GM12878 (cell line): Measurements from ENCODE around the gene LRRC3C. TPM values are rescaled to one million over a fixed set of nuclear protein-coding genes. Genes with fewer than 3 reads are reported as not detected.

Experiments used
- ATAC-seq: fragments of 200-7000 bp; cut with Tn5 transposase; 3 replicates; pipeline ENCODE4 v1.9.1; 2020; ENCODE audit warnings: mild to moderate bottlenecking, moderate library complexity
- BruUV-seq: library from RNA; stranded (reverse); fragments of 400-500 nt; replicated peaks from 2 replicates; lab custom pipeline; 2021; lab: Mats Ljungman, UMichigan
- CTCF ChIA-PET: fragments of 300-600 bp; sonication (Branson Sonifier 250); formaldehyde crosslinking; extraction: SDS; loops from one replicate; lab custom pipeline; 2021; ENCODE audit warnings: inconsistent platforms; lab: Yijun Ruan, JAX
- POLR2A ChIA-PET: fragments of 350-600 bp; formaldehyde crosslinking; extraction: SDS; loops from one replicate; lab custom pipeline; 2021; ENCODE audit warnings: inconsistent platforms; lab: Charles Lee
- RAD21 ChIA-PET: fragments of 300-600 bp; sonication (Branson Sonifier 250); formaldehyde crosslinking; loops from one replicate; lab custom pipeline; 2023; ENCODE audit warnings: antibody characterized with exemption; ENCODE audit not compliant: unreplicated experiment; lab: Charles Lee
- SMC1A ChIA-PET: fragments of 300-600 bp; sonication (Branson Sonifier 250); formaldehyde crosslinking; loops from one replicate; lab custom pipeline; 2023; ENCODE audit not compliant: unreplicated experiment, uncharacterized antibody; lab: Charles Lee
- DNase-seq: peaks from one replicate; pipeline ENCODE4 v3.0.0-alpha.2; 2011; ENCODE audit warnings: low read depth, low spot score
- FAIRE-seq: peaks from 3 replicates; lab custom pipeline; 2011; peaks lifted over from hg19 to GRCh38; lab: Jason Lieb, UNC
- H2AFZ ChIP-seq: 2 replicates; pipeline ENCODE4 v1.6.0; 2011; ENCODE audit warnings: low read depth, low read length, control low read depth; ENCODE audit not compliant: control insufficient read depth
- H3K27ac ChIP-seq: 2 replicates; pipeline ENCODE4 v1.5.1; 2011; ENCODE audit warnings: control low read depth; ENCODE audit not compliant: control insufficient read depth, insufficient read depth
- H3K27me3 ChIP-seq, 2 experiments: replicated peaks in 1 of 2; 2 replicates each; pipeline versions ENCODE4 v1.6.0 to v1.6.1; 2011; ENCODE audit warnings: low read length in 1 of 2; ENCODE audit not compliant: control insufficient read depth in 2 of 2, insufficient read depth in 2 of 2
- H3K36me3 ChIP-seq, 2 experiments: 2 replicates each; pipeline ENCODE4 v1.5.1; 2011; ENCODE audit warnings: low read length in 1 of 2; ENCODE audit not compliant: control insufficient read depth in 2 of 2, insufficient read depth in 2 of 2
- H3K4me1 ChIP-seq: 2 replicates; pipeline ENCODE4 v1.6.1; 2011; ENCODE audit warnings: mild to moderate bottlenecking, low read length, moderate library complexity, mixed read lengths; ENCODE audit not compliant: control insufficient read depth, insufficient read depth
- H3K4me2 ChIP-seq: 2 replicates; pipeline ENCODE4 v1.6.0; 2011; ENCODE audit warnings: control low read depth; ENCODE audit not compliant: control insufficient read depth, insufficient read depth
- H3K4me3 ChIP-seq: fragments of 200-600 bp; sonication (generic); 2 replicates; pipeline ENCODE4 v1.5.1; 2016
- H3K79me2 ChIP-seq: 2 replicates; pipeline ENCODE4 v1.6.0; 2011; ENCODE audit warnings: low read length; ENCODE audit not compliant: control insufficient read depth, insufficient read depth
- H3K9ac ChIP-seq: 2 replicates; pipeline ENCODE4 v1.8.0; 2011; ENCODE audit warnings: low read length, control low read depth, mixed read lengths; ENCODE audit not compliant: control insufficient read depth, insufficient read depth
- H3K9me3 ChIP-seq: replicated peaks from 3 replicates; pipeline ENCODE4 v1.5.1; 2011; ENCODE audit warnings: mild to moderate bottlenecking, low read length; ENCODE audit not compliant: control insufficient read depth, insufficient read depth
- H4K20me1 ChIP-seq: 2 replicates; pipeline ENCODE4 v1.6.0; 2011; ENCODE audit not compliant: control insufficient read depth, insufficient read depth
- ATF3 ChIP-seq: IDR thresholded peaks from 2 replicates; pipeline ENCODE4 v1.6.1; 2011; ENCODE audit warnings: low read depth, mild to moderate bottlenecking, low read length, moderate library complexity, borderline replicate concordance; ENCODE audit errors: extremely low read depth
- CREM ChIP-seq: IDR thresholded peaks from 2 replicates; pipeline ENCODE4 v1.6.1; 2014; ENCODE audit warnings: antibody characterized with exemption, low read depth
- GABPA ChIP-seq: IDR thresholded peaks from 2 replicates; pipeline ENCODE4 v1.6.1; 2014; ENCODE audit warnings: antibody characterized with exemption, low read depth, mild to moderate bottlenecking, inconsistent platforms
- HDGF ChIP-seq: fragments of 450-650 bp; IDR thresholded peaks from 2 replicates; pipeline ENCODE4 v1.6.1; 2016; ENCODE audit warnings: antibody characterized with exemption
- MTA3 ChIP-seq: IDR thresholded peaks from 2 replicates; pipeline ENCODE4 v1.6.1; 2012; ENCODE audit warnings: low read length, inconsistent platforms, borderline replicate concordance
- NFYB ChIP-seq: IDR thresholded peaks from 2 replicates; pipeline ENCODE4 v1.6.1; 2011; ENCODE audit warnings: low read depth, mild to moderate bottlenecking, low read length, improper control_type of control experiment, moderate library complexity; ENCODE audit not compliant: insufficient read depth
- NR2C2 ChIP-seq: IDR thresholded peaks from 2 replicates; pipeline ENCODE4 v1.6.1; 2011; ENCODE audit warnings: borderline replicate concordance, low read depth; ENCODE audit not compliant: control insufficient read depth, insufficient read length
- PKNOX1 ChIP-seq: fragments of 450-650 bp; IDR thresholded peaks from 2 replicates; pipeline ENCODE4 v1.6.1; 2016; ENCODE audit warnings: mild to moderate bottlenecking
- REST ChIP-seq: IDR thresholded peaks from 2 replicates; pipeline ENCODE4 v1.6.1; 2012; ENCODE audit warnings: mild to moderate bottlenecking, low read depth, low read length
- SKIL ChIP-seq: fragments of 450-650 bp; IDR thresholded peaks from 2 replicates; pipeline ENCODE4 v1.6.1; 2017; ENCODE audit warnings: mild to moderate bottlenecking, low read depth, inconsistent platforms; ENCODE audit not compliant: poor library complexity, severe bottlenecking
- ZNF207 ChIP-seq: fragments of 450-650 bp; IDR thresholded peaks from 2 replicates; pipeline ENCODE4 v1.6.1; 2014; ENCODE audit warnings: antibody characterized with exemption, mild to moderate bottlenecking, borderline replicate concordance
- WGBS: methylation state at CpG from one replicate; pipeline ENCODE4 v1.1.6; 2016; ENCODE audit warnings: low lambda C conversion rate; ENCODE audit not compliant: insufficient replicate concordance, insufficient coverage; ENCODE audit errors: missing lambda C conversion rate; 5-methylcytosine and 5-hydroxymethylcytosine counted together
- in situ Hi-C: fragments of 300-500 bp; cut with MboI; formaldehyde crosslinking; loops from 9 replicates; pipeline ENCODE4 v1.14.3; 2018; ENCODE audit warnings: mixed read lengths
- intact Hi-C: fragments of 100-400 bp; cut with micrococcal nuclease; formaldehyde crosslinking; loops from one replicate; pipeline ENCODE4 v1.14.2; 2022; ENCODE audit not compliant: unreplicated experiment
- polyA plus RNA-seq, 11 experiments: library from polyadenylated mRNA; depleted of rRNA in 4 of 11; unstranded in 6 of 11; stranded (reverse) in 5 of 11; fragments of >200 nt; fragmentation: Nextera tagmentation in 4 of 11; fragmentation: Illumina TruSeq in 1 of 11; extraction: Ambion mirVana in 4 of 11; extraction: Trizol in 1 of 11; gene quantifications; 1 replicate in 1 of 11; 2 replicates in 10 of 11; pipeline versions ENCODE4 v1.2.1 to v1.2.3, GENCODE V29; 2011 to 2016; ENCODE audit warnings: inconsistent platforms in 2 of 11, missing spikeins in 2 of 11, low read depth in 1 of 11
- total RNA-seq, 4 experiments: library from RNA; depleted of rRNA in 3 of 4; stranded (reverse); fragments of >200 nt in 3 of 4; fragmentation: Illumina TruSeq in 1 of 4; extraction: Trizol in 1 of 4; gene quantifications; 2 replicates each; pipeline versions ENCODE4 v1.2.1 to v1.2.3, GENCODE V29; 2013 to 2021

LRRC3C gene
- total and polyA plus RNA-seq, 10 of the 15 experiments (the other 5 are each of a cell fraction or from before 2014, with no cell fraction given) = not detected

DNA sequence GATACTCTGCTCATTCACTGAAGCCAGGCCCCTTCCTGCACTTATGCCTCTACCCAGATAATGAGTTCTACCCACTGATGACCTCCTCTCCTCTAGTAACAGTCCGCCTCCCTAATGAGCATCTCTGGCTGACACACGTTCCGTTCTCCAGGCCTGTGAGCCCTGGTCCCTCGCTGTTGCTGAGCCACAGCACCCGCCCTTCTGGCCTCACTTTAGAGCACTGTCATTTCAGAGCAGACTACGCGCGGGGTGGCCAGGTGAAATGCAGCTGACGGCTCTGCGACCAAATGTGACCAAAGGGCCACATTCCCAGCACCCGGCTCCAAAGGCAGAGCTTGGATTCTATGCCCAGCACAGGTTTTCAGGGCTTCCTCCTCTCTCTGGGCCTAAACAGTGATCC is 66.9 kb downstream of the LRRC3C start:
- CTCF ChIA-PET = no interaction called here
- H2AFZ ChIP-seq = no peak overlapping the region
- ATAC-seq = no peak
- RAD21 ChIA-PET = no interaction called here
- no TSS peak for BruUV-seq
- TF ChIP-seq MTA3 = no peak
- no peak for TF ChIP-seq CREM
- TF ChIP-seq NFYB = no peak
- no peak for TF ChIP-seq HDGF
- no peak for TF ChIP-seq SKIL
- no peak for TF ChIP-seq REST
- no peak for TF ChIP-seq ATF3
- no peak for TF ChIP-seq NR2C2
- no peak for TF ChIP-seq ZNF207
- TF ChIP-seq PKNOX1 = no peak
- TF ChIP-seq GABPA = no peak
- no peaks in the 10 kb centered on the region for H3K4me1 ChIP-seq
- no peak overlapping the region for H3K9ac ChIP-seq
- H3K4me2 ChIP-seq = no peak overlapping the region
- no peak overlapping the region for H3K27ac ChIP-seq
- POLR2A ChIA-PET = no interaction called here
- in situ Hi-C loops = no loop called here
- peaks cover 39 to 52% of the 10 kb centered on the region in 2 experiments for H3K36me3 ChIP-seq
- intact Hi-C loops = no loop called here
- 94% methylated on average over 11 of the region's 11 CpGs for WGBS
- DNase-seq = no peak
- no peaks in the 10 kb centered on the region for H3K79me2 ChIP-seq
- no peak overlapping the region for H3K4me3 ChIP-seq
- H3K27me3 ChIP-seq = no peaks in the 10 kb centered on the region
- no peaks in the 10 kb centered on the region for H3K9me3 ChIP-seq
- FAIRE-seq = no peak
- no peaks in the 10 kb centered on the region for H4K20me1 ChIP-seq
- SMC1A ChIA-PET = no interaction called here
